Measurements from ENCODE around the gene ZNF462. TPM values are rescaled to one million over a fixed set of nuclear protein-coding genes. Genes with fewer than 3 reads are reported as not detected.

The ZNF462 gene
- polyA plus RNA-seq, 3 donors: not detected

DNA sequence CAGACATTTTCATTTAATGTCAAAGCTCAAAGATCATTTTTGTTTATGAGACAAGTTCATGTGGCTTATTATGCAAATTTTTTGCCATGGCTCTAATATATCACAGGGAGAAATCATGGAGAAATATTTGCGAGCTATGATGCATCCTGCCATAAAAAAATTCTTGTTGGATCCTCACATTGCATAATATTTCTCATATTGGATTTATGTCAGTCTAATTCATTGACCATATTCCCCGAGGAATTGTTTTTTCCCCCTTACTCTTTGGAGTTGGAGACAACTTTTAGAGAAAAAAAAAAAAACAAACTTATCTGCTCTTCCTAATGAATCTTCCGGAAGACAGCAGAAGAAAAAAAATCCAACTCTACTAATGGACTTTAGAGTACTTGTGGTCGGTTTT is 4.3 kb downstream of the ZNF462 start:
- DNase-seq: no peak
- Histone ChIP-seq H2AFZ (ENCODE audit: insufficient read depth, low read depth, low read length, poor library complexity, severe bottlenecking) (no peak overlapping the region), H3K36me3 (replicated peaks in 1 of 2; ENCODE audit: control insufficient read depth in 1 of 2, insufficient read depth in 2 of 2, low read length in 2 of 2) (no peaks in the 10 kb centered on the region), H3K4me3 (replicated peaks in 1 of 3; ENCODE audit: low read depth in 2 of 3, low read length in 3 of 3) (no peak overlapping the region), H3K27me3 (ENCODE audit: control insufficient read depth in 2 of 2, insufficient read depth in 2 of 2, low read length in 2 of 2) (peaks cover 21 to 36% of the 10 kb centered on the region in 2 donors), H3K4me2 (replicated peaks; ENCODE audit: extremely low read depth, low read length, poor library complexity, severe bottlenecking) (no peak overlapping the region), H3K4me1 (ENCODE audit: control insufficient read depth in 1 of 2, insufficient read depth in 2 of 2, low read length in 2 of 2) (peaks cover 19 to 23% of the 10 kb centered on the region in 2 donors), H3K9me3 (replicated peaks in 1 of 2; ENCODE audit: control insufficient read depth in 1 of 2, insufficient read depth in 1 of 2, low read length in 2 of 2) (peaks cover 0 to under 1% of the 10 kb centered on the region in 2 donors), H4K20me1 (ENCODE audit: insufficient read depth, low read length) (no peaks in the 10 kb centered on the region), H3K9ac (ENCODE audit: insufficient read depth, low read length, poor library complexity, severe bottlenecking) (no peak overlapping the region), H3K79me2 (ENCODE audit: insufficient read depth, low read length) (no peaks in the 10 kb centered on the region), H3K27ac (ENCODE audit: low read depth in 1 of 2, low read length in 2 of 2) (no peak overlapping the region)
- peaks cover 25% of the 10 kb centered on the region for H3K4me1 Mint-ChIP-seq
- peaks cover 0 to 2% of the 10 kb centered on the region in 2 donors for H3K36me3 Mint-ChIP-seq
- intact Hi-C loops (cut with micrococcal nuclease): no loop called here
- peaks cover 28 to 33% (median 32%) of the 10 kb centered on the region in 3 donors for H3K27me3 Mint-ChIP-seq (ENCODE audit: low read depth in 3 of 3)
- TF ChIP-seq, protein P1, sequence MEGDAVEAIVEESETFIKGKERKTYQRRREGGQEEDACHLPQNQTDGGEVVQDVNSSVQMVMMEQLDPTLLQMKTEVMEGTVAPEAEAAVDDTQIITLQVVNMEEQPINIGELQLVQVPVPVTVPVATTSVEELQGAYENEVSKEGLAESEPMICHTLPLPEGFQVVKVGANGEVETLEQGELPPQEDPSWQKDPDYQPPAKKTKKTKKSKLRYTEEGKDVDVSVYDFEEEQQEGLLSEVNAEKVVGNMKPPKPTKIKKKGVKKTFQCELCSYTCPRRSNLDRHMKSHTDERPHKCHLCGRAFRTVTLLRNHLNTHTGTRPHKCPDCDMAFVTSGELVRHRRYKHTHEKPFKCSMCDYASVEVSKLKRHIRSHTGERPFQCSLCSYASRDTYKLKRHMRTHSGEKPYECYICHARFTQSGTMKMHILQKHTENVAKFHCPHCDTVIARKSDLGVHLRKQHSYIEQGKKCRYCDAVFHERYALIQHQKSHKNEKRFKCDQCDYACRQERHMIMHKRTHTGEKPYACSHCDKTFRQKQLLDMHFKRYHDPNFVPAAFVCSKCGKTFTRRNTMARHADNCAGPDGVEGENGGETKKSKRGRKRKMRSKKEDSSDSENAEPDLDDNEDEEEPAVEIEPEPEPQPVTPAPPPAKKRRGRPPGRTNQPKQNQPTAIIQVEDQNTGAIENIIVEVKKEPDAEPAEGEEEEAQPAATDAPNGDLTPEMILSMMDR (IDR thresholded peaks at IDR 0.05): no peak
- H3K27ac Mint-ChIP-seq: no peak overlapping the region
- no CpG with 5 or more reads among the region's 4 CpGs for WGBS (ENCODE audit: insufficient coverage)
- H3K4me3 Mint-ChIP-seq: no peak overlapping the region
- H3K9me3 Mint-ChIP-seq: peaks cover 0 to 17% (median 6%) of the 10 kb centered on the region in 7 donors

DNA sequence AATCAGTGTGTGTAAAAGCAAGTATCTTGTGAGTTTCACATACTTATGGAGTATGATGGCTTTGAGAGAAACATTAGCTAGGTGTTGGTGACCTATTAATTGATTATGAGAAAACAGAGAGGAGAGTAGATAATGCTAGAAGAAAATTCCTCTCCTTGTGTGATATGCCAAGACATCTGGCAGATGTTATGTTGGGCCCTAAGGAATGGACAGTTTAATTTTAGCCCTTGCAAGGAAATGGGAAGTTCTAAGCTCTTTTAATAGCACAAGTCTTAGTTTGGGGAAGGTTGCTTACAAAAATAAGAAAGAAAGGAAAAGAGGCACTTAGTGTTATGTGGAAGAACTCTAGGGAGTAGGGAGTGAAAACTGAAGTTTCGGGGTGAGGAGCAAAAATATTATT is 5.1 kb downstream of the ZNF462 start:
- DNase-seq: no peak
- Histone ChIP-seq H3K36me3 (replicated peaks in 1 of 2; ENCODE audit: control insufficient read depth in 1 of 2, insufficient read depth in 2 of 2, low read length in 2 of 2) (no peaks in the 10 kb centered on the region), H4K20me1 (ENCODE audit: insufficient read depth, low read length) (no peaks in the 10 kb centered on the region), H3K4me3 (replicated peaks in 1 of 3; ENCODE audit: low read depth in 2 of 3, low read length in 3 of 3) (no peak overlapping the region), H3K4me1 (ENCODE audit: control insufficient read depth in 1 of 2, insufficient read depth in 2 of 2, low read length in 2 of 2) (peaks cover 14 to 15% of the 10 kb centered on the region in 2 donors), H3K9me3 (replicated peaks in 1 of 2; ENCODE audit: control insufficient read depth in 1 of 2, insufficient read depth in 1 of 2, low read length in 2 of 2) (no peaks in the 10 kb centered on the region), H3K4me2 (replicated peaks; ENCODE audit: extremely low read depth, low read length, poor library complexity, severe bottlenecking) (no peak overlapping the region), H2AFZ (ENCODE audit: insufficient read depth, low read depth, low read length, poor library complexity, severe bottlenecking) (no peak overlapping the region), H3K79me2 (ENCODE audit: insufficient read depth, low read length) (no peaks in the 10 kb centered on the region), H3K27me3 (ENCODE audit: control insufficient read depth in 2 of 2, insufficient read depth in 2 of 2, low read length in 2 of 2) (peaks cover 14 to 28% of the 10 kb centered on the region in 2 donors), H3K27ac (ENCODE audit: low read depth in 1 of 2, low read length in 2 of 2) (no peak overlapping the region), H3K9ac (ENCODE audit: insufficient read depth, low read length, poor library complexity, severe bottlenecking) (no peak overlapping the region)
- Mint-ChIP-seq H3K9me3 (peaks cover 0 to 13% (median 5%) of the 10 kb centered on the region in 7 donors), H3K4me1 (peaks cover 17% of the 10 kb centered on the region), H3K36me3 (no peaks in the 10 kb centered on the region), H3K27me3 (ENCODE audit: low read depth in 3 of 3) (peaks cover 21 to 25% (median 24%) of the 10 kb centered on the region in 3 donors), H3K27ac (no peak overlapping the region), H3K4me3 (no peak overlapping the region)
- intact Hi-C loops (cut with micrococcal nuclease): no loop called here
- TF ChIP-seq, protein P1 (IDR thresholded peaks at IDR 0.05): no peak
- no CpG with 5 or more reads among the region's 1 CpG for WGBS (ENCODE audit: insufficient coverage)
